DMS53 (cell line): ENCODE measurements around the gene BTBD9.
A peak's percentile ranks its signal among the peaks of the same experiment; 100 is the strongest.
"Not testable (repeated sequence)": the region's sequence is repeated elsewhere in the genome, so short reads cannot be mapped to it uniquely, and the experiment has no call there.

Experiments used
- DNase-seq: peaks from one replicate; lab custom pipeline; 2025; lab: John Stamatoyannopoulos, UW

BTBD9 gene

GRCh38 chr6:38387461-38387860 is 252.3 kb downstream of the BTBD9 start:
- DNase-seq, result no peak

- no peak for DNase-seq
Measured at GRCh38 chr6:38378801-38379200, 260.9 kb downstream of the BTBD9 start.

GRCh38 chr6:38375937-38376336 is 263.8 kb downstream of the BTBD9 start:
- no peak for DNase-seq

- DNase-seq, result no peak
Measured at GRCh38 chr6:38375341-38375740, 264.4 kb downstream of the BTBD9 start.

GRCh38 chr6:38371881-38372280 is 267.8 kb downstream of the BTBD9 start:
- no peak for DNase-seq

GRCh38 chr6:38370653-38371601 is 268.8 kb downstream of the BTBD9 start:
- DNase-seq, result no peak

GRCh38 chr6:38367231-38367630 is 272.5 kb downstream of the BTBD9 start:
- no peak for DNase-seq

- no peak for DNase-seq
Measured at GRCh38 chr6:38366234-38366633, 273.5 kb downstream of the BTBD9 start.

GRCh38 chr6:38364775-38365174 is 275.0 kb downstream of the BTBD9 start:
- no peak for DNase-seq

- peak; percentile 4 for DNase-seq
Measured at GRCh38 chr6:38364127-38364526, 275.6 kb downstream of the BTBD9 start.

GRCh38 chr6:38355519-38355918 is 284.2 kb downstream of the BTBD9 start:
- DNase-seq, result no peak

- no peak for DNase-seq
Measured at GRCh38 chr6:38354905-38355304, 284.8 kb downstream of the BTBD9 start.

- DNase-seq, result no peak
Measured at GRCh38 chr6:38354037-38354381, 285.7 kb downstream of the BTBD9 start.

- DNase-seq, result no peak
Measured at GRCh38 chr6:38353310-38354036, 286.3 kb downstream of the BTBD9 start.

- DNase-seq, result no peak
Measured at GRCh38 chr6:38352636-38353035, 287.1 kb downstream of the BTBD9 start.

GRCh38 chr6:38350942-38351341 is 288.8 kb downstream of the BTBD9 start:
- no peak for DNase-seq

GRCh38 chr6:38350220-38350619 is 289.5 kb downstream of the BTBD9 start:
- no peak for DNase-seq

- DNase-seq, result no peak
Measured at GRCh38 chr6:38349795-38350194, 289.9 kb downstream of the BTBD9 start.

- no peak for DNase-seq
Measured at GRCh38 chr6:38349221-38349620, 290.5 kb downstream of the BTBD9 start.

GRCh38 chr6:38348371-38348770 is 291.4 kb downstream of the BTBD9 start:
- DNase-seq, result no peak

- not testable (repeated sequence) for DNase-seq
Measured at GRCh38 chr6:38347829-38348228, 291.9 kb downstream of the BTBD9 start.

- no peak for DNase-seq
Measured at GRCh38 chr6:38346291-38347079, 293.2 kb downstream of the BTBD9 start.
